ENCODE results near the gene EWSR1.
A peak's percentile ranks its signal among the peaks of the same experiment; 100 is the strongest.

EWSR1 gene

GRCh38 chr22:29269731-29270474 is 1.8 kb downstream of the EWSR1 start:
- no peak for DNase-seq

- no peak for DNase-seq
Observed at GRCh38 chr22:29270475-29271271, 2.6 kb downstream of the EWSR1 start.

GRCh38 chr22:29272624-29273023 is 4.6 kb downstream of the EWSR1 start:
- DNase-seq, result no peak

GRCh38 chr22:29275167-29275566 is 7.1 kb downstream of the EWSR1 start:
- DNase-seq, result no peak

GRCh38 chr22:29275819-29276565 is 7.9 kb downstream of the EWSR1 start:
- DNase-seq, result no peak

- no peak for DNase-seq
Observed at GRCh38 chr22:29277927-29278326, 9.9 kb downstream of the EWSR1 start.

- DNase-seq, result no peak
Observed at GRCh38 chr22:29284196-29284595, 16.1 kb downstream of the EWSR1 start.

GRCh38 chr22:29288837-29289236 is 20.8 kb downstream of the EWSR1 start:
- DNase-seq, result no peak

GRCh38 chr22:29290061-29290460 is 22.0 kb downstream of the EWSR1 start:
- no peak for DNase-seq

GRCh38 chr22:29291215-29291614 is 23.1 kb downstream of the EWSR1 start:
- no peak for DNase-seq

GRCh38 chr22:29292379-29292778 is 24.3 kb downstream of the EWSR1 start:
- no peak for DNase-seq

GRCh38 chr22:29298641-29299040 is 30.6 kb downstream of the EWSR1 start:
- DNase-seq, result no peak

- DNase-seq, result no peak
Observed at GRCh38 chr22:29299136-29299900, 31.2 kb downstream of the EWSR1 start.

- DNase-seq, result no peak
Observed at GRCh38 chr22:29300467-29300806, 32.4 kb downstream of the EWSR1 start.

- no peak for DNase-seq
Observed at GRCh38 chr22:29300807-29301601, 32.9 kb downstream of the EWSR1 start.

- no peak for DNase-seq
Observed at GRCh38 chr22:29301716-29302401, 33.8 kb downstream of the EWSR1 start.

- no peak for DNase-seq
Observed at GRCh38 chr22:29302402-29302680, 34.3 kb downstream of the EWSR1 start.

GRCh38 chr22:29302681-29303465 is 34.8 kb downstream of the EWSR1 start:
- DNase-seq, result no peak

- no peak for DNase-seq
Observed at GRCh38 chr22:29305836-29306174, 37.7 kb downstream of the EWSR1 start.

- peak; percentile 71 for DNase-seq
Observed at GRCh38 chr22:29306175-29306834, 38.2 kb downstream of the EWSR1 start, which contains the start of gene GAS2L1. TSS of gene GAS2L1 (plus strand) at chr22:29306650. CDS start at chr22:29308106, 1,456 bp downstream.
